ENCODE data around the gene WDFY3.

GRCh38 chr4:84809946-84810345 lies 156.5 kb downstream of the WDFY3 start:
- no peak for TF ChIP-seq CTCF (IDR thresholded peaks at IDR 0.05)
- TF ChIP-seq EZH2 (IDR thresholded peaks at IDR 0.05), result no peak
